RWPE2 (cell line): ENCODE measurements around the gene OXSR1.

Experiments used
- ATAC-seq: fragments of 200-7000 bp; cut with Tn5 transposase; 3 replicates; pipeline ENCODE4 v1.9.1; 2021; ENCODE audit warnings: low read depth
- DNase-seq: peaks from one replicate; pipeline ENCODE4 v3.0.0-alpha.2; 2020; ENCODE audit warnings: low spot score
- H3K27ac ChIP-seq: fragments of 450-650 bp; 2 replicates; pipeline ENCODE4 v1.5.1; 2017; ENCODE audit warnings: mild to moderate bottlenecking; ENCODE audit not compliant: poor library complexity, severe bottlenecking
- H3K27me3 ChIP-seq: fragments of 250-450 bp; sonication (Bioruptor Pico); 2 replicates; pipeline ENCODE4 v1.5.1; 2021; ENCODE audit warnings: mild to moderate bottlenecking, moderate library complexity; ENCODE audit not compliant: insufficient read depth, poor library complexity, severe bottlenecking
- H3K36me3 ChIP-seq: fragments of 250-450 bp; sonication (Bioruptor Pico); 2 replicates; pipeline ENCODE4 v1.5.1; 2020; ENCODE audit warnings: low read depth, mild to moderate bottlenecking, moderate library complexity
- H3K4me1 ChIP-seq: fragments of 250-450 bp; sonication (Bioruptor Pico); 2 replicates; pipeline ENCODE4 v1.5.1; 2021; ENCODE audit warnings: mild to moderate bottlenecking, moderate library complexity; ENCODE audit not compliant: insufficient read depth, poor library complexity, severe bottlenecking
- H3K4me3 ChIP-seq: fragments of 250-450 bp; sonication (Bioruptor Pico); 2 replicates; pipeline ENCODE4 v1.5.1; 2021; ENCODE audit warnings: mild to moderate bottlenecking, moderate library complexity; ENCODE audit not compliant: severe bottlenecking
- H3K9me3 ChIP-seq: fragments of 250-450 bp; sonication (Bioruptor Pico); 2 replicates; pipeline ENCODE4 v1.5.1; 2021; ENCODE audit warnings: mild to moderate bottlenecking, moderate library complexity; ENCODE audit not compliant: severe bottlenecking
- CTCF ChIP-seq: fragments of 450-650 bp; IDR thresholded peaks from one replicate; pipeline ENCODE4 v1.5.1; 2017; ENCODE audit warnings: mild to moderate bottlenecking, moderate library complexity; ENCODE audit not compliant: poor library complexity, severe bottlenecking

OXSR1 gene

GRCh38 chr3:38136777-38137614, 28.3 kb upstream of the OXSR1 start, which contains the start of gene ACAA1:
Gene ACAA1, minus strand, starts transcription at chr3:38137127. Its CDS starts 92 bp downstream, at chr3:38137035.
- Histone ChIP-seq H3K4me1 (peaks cover 22% of the 10 kb centered on the region), H3K4me3 (peak within 1 kb of the TSS; percentile 71), H3K27me3 (no peaks in the 10 kb centered on the region), H3K9me3 (no peaks in the 10 kb centered on the region), H3K36me3 (peaks cover 28% of the 10 kb centered on the region), H3K27ac (peak within 1 kb of the TSS; percentile 76)
- peak; percentile 99 for DNase-seq
- peak; percentile 91 for ATAC-seq
- TF ChIP-seq CTCF: no peak

- Histone ChIP-seq H3K4me1 (peaks cover 22% of the 10 kb centered on the region), H3K27me3 (no peaks in the 10 kb centered on the region), H3K9me3 (no peaks in the 10 kb centered on the region), H3K4me3 (peak overlapping the region; percentile 71), H3K27ac (peak overlapping the region; percentile 76), H3K36me3 (peaks cover 20% of the 10 kb centered on the region)
- TF ChIP-seq CTCF: no peak
- ATAC-seq: no peak; the same call in 1 of the 3 replicates
- peak; percentile 37 for DNase-seq
These were observed 27.6 kb upstream of the OXSR1 start for GRCh38 chr3:38137615-38138348.

- TF ChIP-seq CTCF: no peak
- DNase-seq (peak; percentile 77), ATAC-seq (peak; percentile 5; the same call in 1 of the 3 replicates)
- Histone ChIP-seq H3K4me3 (peak within 1 kb of the TSS; percentile 71), H3K27ac (peak within 1 kb of the TSS; percentile 76), H3K4me1 (peaks cover 19% of the 10 kb centered on the region), H3K27me3 (no peaks in the 10 kb centered on the region), H3K9me3 (no peaks in the 10 kb centered on the region), H3K36me3 (peaks cover 13% of the 10 kb centered on the region)
These were observed 26.8 kb upstream of the OXSR1 start, which contains the start of gene MYD88 for GRCh38 chr3:38138349-38139190. Gene MYD88, plus strand, starts transcription at chr3:38138661. Its CDS starts 40 bp downstream, at chr3:38138701.

- H3K4me3 ChIP-seq: peak overlapping the region; percentile 42
- peaks cover 13% of the 10 kb centered on the region for H3K4me1 ChIP-seq
- H3K9me3 ChIP-seq: no peaks in the 10 kb centered on the region
- H3K36me3 ChIP-seq: peaks cover 7% of the 10 kb centered on the region
- no peak for TF ChIP-seq CTCF
- ATAC-seq (no peak), DNase-seq (no peak)
- H3K27me3 ChIP-seq: no peaks in the 10 kb centered on the region
- peak overlapping the region; percentile 76 for H3K27ac ChIP-seq
These were observed 26.1 kb upstream of the OXSR1 start for GRCh38 chr3:38139191-38139590.
